Mucosa of descending colon (tissue), 3 donors: Measurements from ENCODE around the gene FRMD4A. TPM values are rescaled to one million over a fixed set of nuclear protein-coding genes. Genes with fewer than 3 reads are reported as not detected.

Experiments
- ATAC-seq: fragments of 200-7000 bp; cut with Tn5 transposase; one replicate; pipeline ENCODE4 v1.9.1; 2020; ENCODE audit warnings: mild to moderate bottlenecking, moderate library complexity
- DNase-seq, 3 donors: peaks; one replicate each; pipeline ENCODE4 v3.0.0-alpha.2; 2020
- H3K36me3 ChIP-seq: fragments of 200-600 bp; one replicate; pipeline ENCODE4 v1.8.0; 2021; ENCODE audit warnings: low read depth, mild to moderate bottlenecking
- H3K4me1 ChIP-seq: fragments of 200-600 bp; one replicate; pipeline ENCODE4 v1.8.0; 2021; ENCODE audit warnings: low read depth, mild to moderate bottlenecking
- H3K4me3 ChIP-seq: fragments of 200-600 bp; one replicate; pipeline ENCODE4 v1.8.0; 2021; ENCODE audit warnings: mild to moderate bottlenecking
- H3K9me3 ChIP-seq: fragments of 200-600 bp; one replicate; pipeline ENCODE4 v1.8.0; 2021; ENCODE audit warnings: mild to moderate bottlenecking
- intact Hi-C, 2 donors: fragments of 100-400 bp; cut with DNase I in 1 of 2; cut with micrococcal nuclease in 1 of 2; formaldehyde crosslinking; loops; one replicate each; pipeline versions ENCODE4 v1.11.0 to v1.11.1; 2022; cut with DNase I, micrococcal nuclease
- total RNA-seq, 3 donors: library from RNA; stranded (reverse); fragmentation: NEBNext Ultra II Directional in 2 of 3; extraction: Animal tissue kit (Norgen Biotek cat#: 25700) in 2 of 3; gene quantifications; one replicate each; pipeline versions ENCODE4 v1.2.1 to v1.2.4, GENCODE V29; 2021 to 2023
- TF ChIP-seq, protein P1 (sequence below): fragments of 200-600 bp; IDR thresholded peaks from one replicate; pipeline ENCODE4 v1.8.0; 2022; ENCODE audit warnings: antibody characterized with exemption, mild to moderate bottlenecking
- donor health status: DM: no; HTN: no; CAD: no; lungs with moderate emphysema.
- donor health status: DM: no; HTN: no; CAD: no.
- donor health status: DM: no; HTN: yes; CAD: no.

Gene FRMD4A
- total RNA-seq, 3 donors from 2014 or later: 9.8 to 40.6 (median 17.2) TPM

DNA sequence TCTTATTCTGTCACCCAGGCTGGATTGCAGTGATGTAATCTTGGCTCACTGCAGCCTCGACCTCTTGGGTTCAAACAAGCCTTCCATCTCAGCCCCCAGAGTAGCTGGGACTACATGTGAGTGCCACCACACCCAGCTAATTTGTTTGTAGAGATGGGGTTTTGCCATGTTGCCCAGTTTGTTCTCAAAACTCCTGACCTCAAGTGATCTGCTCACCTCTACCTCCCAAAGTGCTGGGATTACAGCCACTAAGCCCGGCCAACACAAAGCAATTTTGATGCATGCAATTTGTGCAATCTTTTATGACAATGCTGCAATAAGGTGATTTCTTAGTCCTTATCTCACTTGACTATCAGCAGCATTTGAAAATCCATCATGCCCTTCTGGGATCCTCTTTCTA is 333.1 kb downstream of the FRMD4A start:
- ATAC-seq (no peak), DNase-seq (no peak)
- H3K4me1 ChIP-seq: no peaks in the 10 kb centered on the region
- H3K4me3 ChIP-seq: no peak overlapping the region
- H3K9me3 ChIP-seq: no peaks in the 10 kb centered on the region
- TF ChIP-seq, protein P1, sequence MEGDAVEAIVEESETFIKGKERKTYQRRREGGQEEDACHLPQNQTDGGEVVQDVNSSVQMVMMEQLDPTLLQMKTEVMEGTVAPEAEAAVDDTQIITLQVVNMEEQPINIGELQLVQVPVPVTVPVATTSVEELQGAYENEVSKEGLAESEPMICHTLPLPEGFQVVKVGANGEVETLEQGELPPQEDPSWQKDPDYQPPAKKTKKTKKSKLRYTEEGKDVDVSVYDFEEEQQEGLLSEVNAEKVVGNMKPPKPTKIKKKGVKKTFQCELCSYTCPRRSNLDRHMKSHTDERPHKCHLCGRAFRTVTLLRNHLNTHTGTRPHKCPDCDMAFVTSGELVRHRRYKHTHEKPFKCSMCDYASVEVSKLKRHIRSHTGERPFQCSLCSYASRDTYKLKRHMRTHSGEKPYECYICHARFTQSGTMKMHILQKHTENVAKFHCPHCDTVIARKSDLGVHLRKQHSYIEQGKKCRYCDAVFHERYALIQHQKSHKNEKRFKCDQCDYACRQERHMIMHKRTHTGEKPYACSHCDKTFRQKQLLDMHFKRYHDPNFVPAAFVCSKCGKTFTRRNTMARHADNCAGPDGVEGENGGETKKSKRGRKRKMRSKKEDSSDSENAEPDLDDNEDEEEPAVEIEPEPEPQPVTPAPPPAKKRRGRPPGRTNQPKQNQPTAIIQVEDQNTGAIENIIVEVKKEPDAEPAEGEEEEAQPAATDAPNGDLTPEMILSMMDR: no peak
- intact Hi-C loops: no loop called here
- no peaks in the 10 kb centered on the region for H3K36me3 ChIP-seq

DNA sequence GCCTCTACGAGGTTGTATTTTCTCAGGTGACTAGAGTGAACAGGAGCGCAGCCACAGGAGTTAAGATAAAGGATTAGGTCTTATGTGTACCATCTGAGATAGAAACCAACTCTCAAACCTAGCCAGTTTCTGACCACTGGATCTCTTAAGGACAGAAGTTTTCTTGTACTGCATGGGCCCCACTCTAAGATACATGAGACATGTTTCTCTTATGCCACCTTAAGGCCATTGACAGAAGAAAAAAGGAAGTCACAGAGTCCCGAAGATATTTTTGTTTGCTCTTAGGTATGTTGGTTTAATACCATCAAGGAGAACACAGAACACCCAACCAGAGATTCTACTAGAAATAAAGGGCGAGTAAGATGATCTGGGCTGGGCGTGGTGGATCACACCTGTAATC is 335.8 kb downstream of the FRMD4A start:
- intact Hi-C loops: no loop called here

DNA sequence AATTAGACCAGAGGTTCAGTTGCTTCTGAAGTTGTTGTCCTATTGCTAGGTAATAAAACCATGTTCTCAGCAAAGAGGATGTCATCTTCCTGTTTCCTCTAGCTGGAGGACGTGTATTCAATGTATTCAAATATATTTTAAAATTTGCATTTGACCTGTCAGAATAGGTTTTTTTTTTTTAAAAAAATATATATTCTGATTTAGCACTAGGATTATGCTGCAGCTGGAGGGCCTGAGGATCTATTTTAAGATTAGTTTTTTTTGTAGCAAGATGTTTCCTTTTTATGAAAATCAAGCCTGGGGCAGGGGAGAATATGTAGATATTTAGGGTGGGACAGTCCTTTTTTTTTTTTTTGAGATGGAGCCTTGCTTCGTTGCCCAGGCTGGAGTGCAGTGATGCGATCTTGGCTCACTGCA is 337.0 kb downstream of the FRMD4A start:
- TF ChIP-seq, protein P1: no peak
- H3K9me3 ChIP-seq: no peaks in the 10 kb centered on the region
- DNase-seq (no peak), ATAC-seq (no peak)
- no peak overlapping the region for H3K4me3 ChIP-seq
- H3K36me3 ChIP-seq: no peaks in the 10 kb centered on the region
- intact Hi-C loops: no loop called here
- H3K4me1 ChIP-seq: no peaks in the 10 kb centered on the region

More for the DNA sequence above, 335.8 kb downstream of the FRMD4A start:
- DNase-seq (no peak), ATAC-seq (no peak)
- H3K9me3 ChIP-seq: no peaks in the 10 kb centered on the region
- no peaks in the 10 kb centered on the region for H3K4me1 ChIP-seq
- TF ChIP-seq, protein P1: no peak
- no peaks in the 10 kb centered on the region for H3K36me3 ChIP-seq
- H3K4me3 ChIP-seq: no peak overlapping the region

DNA sequence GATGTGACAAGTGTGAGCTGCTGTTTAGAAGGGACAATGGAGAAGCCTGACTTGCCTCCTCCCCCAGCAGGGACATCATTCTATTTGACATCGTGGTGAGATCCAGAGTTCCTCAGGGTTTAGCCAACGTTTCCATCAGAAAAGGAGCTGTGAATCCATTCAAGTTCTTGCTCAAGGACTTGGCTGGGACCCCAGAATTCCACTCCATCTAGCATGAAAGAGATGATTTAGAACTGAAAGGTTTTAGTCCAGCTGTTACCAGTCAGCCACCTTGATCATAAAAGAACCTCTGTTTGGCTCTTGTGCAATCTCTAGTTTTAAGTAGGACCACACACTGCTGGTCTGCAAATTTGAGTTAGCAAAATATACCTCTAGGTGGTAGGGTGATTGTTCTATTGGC is 337.6 kb downstream of the FRMD4A start:
- H3K9me3 ChIP-seq: no peaks in the 10 kb centered on the region
- no peaks in the 10 kb centered on the region for H3K4me1 ChIP-seq
- no peak overlapping the region for H3K4me3 ChIP-seq
- ATAC-seq (no peak), DNase-seq (peak in 1 of 3 donors; percentile 7)
- H3K36me3 ChIP-seq: no peaks in the 10 kb centered on the region
- TF ChIP-seq, protein P1: no peak
- intact Hi-C loops: no loop called here

DNA sequence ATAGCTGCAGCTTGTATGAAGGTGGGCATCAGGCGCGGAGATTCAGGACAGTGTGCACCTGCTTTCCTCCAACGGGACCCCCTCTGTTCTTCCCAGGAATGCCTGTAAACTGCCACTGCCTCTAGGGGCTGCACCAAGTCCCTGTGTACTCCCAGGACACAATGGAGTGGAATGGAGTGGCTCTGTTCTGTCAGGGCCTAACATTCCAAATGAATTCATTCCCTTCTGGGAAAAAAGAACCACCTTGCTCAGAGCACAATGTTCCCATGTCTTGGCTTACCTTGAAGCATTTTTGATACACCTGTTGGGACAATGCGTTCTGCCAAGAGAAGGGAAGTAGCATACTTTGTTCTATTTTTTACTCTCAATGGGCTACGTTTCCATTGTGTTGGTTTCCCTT is 339.4 kb downstream of the FRMD4A start:
- TF ChIP-seq, protein P1: no peak
- Histone ChIP-seq H3K36me3 (no peaks in the 10 kb centered on the region), H3K9me3 (no peaks in the 10 kb centered on the region), H3K4me3 (no peak overlapping the region), H3K4me1 (no peaks in the 10 kb centered on the region)
- intact Hi-C loops: no loop called here
- ATAC-seq (no peak), DNase-seq (no peak)

DNA sequence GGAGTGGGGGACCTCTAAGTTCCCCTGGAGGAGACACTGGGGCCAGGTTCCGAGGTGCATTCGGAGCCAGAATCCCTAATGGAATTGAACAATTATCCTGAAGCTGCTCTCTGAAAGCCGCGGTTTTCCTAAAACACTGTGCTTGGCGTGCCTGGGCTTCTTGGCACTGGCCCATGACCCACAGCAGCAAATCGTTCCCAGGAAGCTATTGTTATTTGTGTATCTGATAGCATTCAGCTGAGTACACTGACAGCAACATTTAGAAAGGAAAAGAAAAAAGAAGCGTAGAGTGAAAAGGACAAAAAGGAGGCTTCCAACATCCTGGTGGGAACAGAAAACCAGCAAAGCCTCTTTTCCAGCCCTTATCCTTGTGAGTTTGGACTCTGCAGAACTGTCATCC is 339.8 kb downstream of the FRMD4A start:
- TF ChIP-seq, protein P1: no peak
- ATAC-seq: no peak
- no peaks in the 10 kb centered on the region for H3K36me3 ChIP-seq
- no peak overlapping the region for H3K4me3 ChIP-seq
- intact Hi-C loops: no loop called here
- H3K4me1 ChIP-seq: no peaks in the 10 kb centered on the region
- H3K9me3 ChIP-seq: no peaks in the 10 kb centered on the region
- DNase-seq: peak in 1 of 3 donors; percentile 14
